D721Med (cell line): ENCODE measurements around the gene DPEP3.
A peak's percentile ranks its signal among the peaks of the same experiment; 100 is the strongest.

Experiments
- DNase-seq: peaks from one replicate; pipeline ENCODE4 v3.0.0; 2011; ENCODE audit warnings: low spot score; ENCODE audit not compliant: insufficient read length
- FAIRE-seq: peaks from 2 replicates; lab custom pipeline; 2011; peaks lifted over from hg19 to GRCh38; lab: Jason Lieb, UNC
- TF ChIP-seq, protein P1 (sequence below): IDR thresholded peaks from 2 replicates; pipeline ENCODE4 v1.5.1; 2012; ENCODE audit warnings: mild to moderate bottlenecking, control low read depth; ENCODE audit not compliant: insufficient read depth; ENCODE audit errors: missing control alignments

Gene DPEP3, protein sequence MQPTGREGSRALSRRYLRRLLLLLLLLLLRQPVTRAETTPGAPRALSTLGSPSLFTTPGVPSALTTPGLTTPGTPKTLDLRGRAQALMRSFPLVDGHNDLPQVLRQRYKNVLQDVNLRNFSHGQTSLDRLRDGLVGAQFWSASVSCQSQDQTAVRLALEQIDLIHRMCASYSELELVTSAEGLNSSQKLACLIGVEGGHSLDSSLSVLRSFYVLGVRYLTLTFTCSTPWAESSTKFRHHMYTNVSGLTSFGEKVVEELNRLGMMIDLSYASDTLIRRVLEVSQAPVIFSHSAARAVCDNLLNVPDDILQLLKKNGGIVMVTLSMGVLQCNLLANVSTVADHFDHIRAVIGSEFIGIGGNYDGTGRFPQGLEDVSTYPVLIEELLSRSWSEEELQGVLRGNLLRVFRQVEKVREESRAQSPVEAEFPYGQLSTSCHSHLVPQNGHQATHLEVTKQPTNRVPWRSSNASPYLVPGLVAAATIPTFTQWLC

DNA sequence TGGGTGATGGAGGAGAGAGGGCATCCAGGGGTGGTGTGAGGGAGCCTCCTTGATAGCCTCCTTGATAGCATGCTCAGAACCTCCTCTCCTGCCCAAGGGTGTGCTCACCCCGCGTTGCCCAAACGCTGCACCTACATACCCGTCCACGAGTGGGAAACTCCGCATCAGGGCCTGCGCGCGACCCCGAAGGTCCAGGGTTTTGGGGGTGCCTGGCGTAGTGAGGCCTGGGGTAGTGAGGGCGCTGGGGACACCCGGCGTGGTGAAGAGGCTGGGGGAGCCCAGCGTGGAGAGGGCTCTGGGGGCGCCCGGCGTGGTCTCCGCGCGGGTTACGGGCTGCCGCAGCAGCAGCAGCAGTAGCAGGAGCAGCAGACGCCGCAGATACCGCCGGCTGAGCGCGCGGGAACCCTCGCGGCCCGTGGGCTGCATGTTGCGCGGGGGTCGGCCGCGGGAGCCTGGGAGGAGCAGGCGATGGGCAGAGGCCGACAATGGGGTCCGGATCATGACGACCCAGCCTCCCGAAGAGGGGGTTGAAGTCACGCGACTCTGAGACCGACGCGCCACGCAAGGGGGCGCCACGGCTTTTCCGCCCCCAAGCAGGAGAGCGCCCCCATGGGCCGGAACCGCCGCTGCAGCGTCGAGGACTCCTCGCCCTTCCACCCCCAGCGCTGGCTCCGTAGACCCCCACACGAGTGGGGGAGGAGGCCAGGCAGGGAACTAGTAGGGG, at the start of gene DPEP3:
DPEP3 (minus strand) TSS at position 545 of the 724 bp plus-strand sequence; CDS start at position 426, 119 bp downstream.
- FAIRE-seq: no peak
- TF ChIP-seq, protein P1, sequence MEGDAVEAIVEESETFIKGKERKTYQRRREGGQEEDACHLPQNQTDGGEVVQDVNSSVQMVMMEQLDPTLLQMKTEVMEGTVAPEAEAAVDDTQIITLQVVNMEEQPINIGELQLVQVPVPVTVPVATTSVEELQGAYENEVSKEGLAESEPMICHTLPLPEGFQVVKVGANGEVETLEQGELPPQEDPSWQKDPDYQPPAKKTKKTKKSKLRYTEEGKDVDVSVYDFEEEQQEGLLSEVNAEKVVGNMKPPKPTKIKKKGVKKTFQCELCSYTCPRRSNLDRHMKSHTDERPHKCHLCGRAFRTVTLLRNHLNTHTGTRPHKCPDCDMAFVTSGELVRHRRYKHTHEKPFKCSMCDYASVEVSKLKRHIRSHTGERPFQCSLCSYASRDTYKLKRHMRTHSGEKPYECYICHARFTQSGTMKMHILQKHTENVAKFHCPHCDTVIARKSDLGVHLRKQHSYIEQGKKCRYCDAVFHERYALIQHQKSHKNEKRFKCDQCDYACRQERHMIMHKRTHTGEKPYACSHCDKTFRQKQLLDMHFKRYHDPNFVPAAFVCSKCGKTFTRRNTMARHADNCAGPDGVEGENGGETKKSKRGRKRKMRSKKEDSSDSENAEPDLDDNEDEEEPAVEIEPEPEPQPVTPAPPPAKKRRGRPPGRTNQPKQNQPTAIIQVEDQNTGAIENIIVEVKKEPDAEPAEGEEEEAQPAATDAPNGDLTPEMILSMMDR: no peak
- DNase-seq: no peak

DNA sequence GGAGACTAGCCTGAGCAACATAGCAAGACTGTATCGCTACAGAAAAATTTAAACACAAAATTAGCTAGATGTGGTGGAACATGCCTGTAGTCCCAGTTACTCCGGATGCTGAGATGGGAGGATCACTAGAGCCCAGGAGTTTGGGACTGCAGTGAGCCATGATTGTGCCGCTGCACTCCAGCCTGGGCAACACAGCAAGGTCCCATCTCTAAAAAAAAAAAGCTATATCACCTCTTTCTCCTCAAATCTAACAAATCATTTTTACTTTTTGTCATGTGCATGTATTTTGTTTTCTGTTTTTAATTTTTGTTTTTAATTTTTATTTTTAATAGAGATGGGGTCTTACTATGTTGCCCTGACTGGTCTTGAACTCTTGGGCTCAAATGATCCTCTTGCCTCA, 48.7 kb upstream of the DPEP3 start:
- DNase-seq (no peak), FAIRE-seq (no peak)
- TF ChIP-seq, protein P1: no peak

DNA sequence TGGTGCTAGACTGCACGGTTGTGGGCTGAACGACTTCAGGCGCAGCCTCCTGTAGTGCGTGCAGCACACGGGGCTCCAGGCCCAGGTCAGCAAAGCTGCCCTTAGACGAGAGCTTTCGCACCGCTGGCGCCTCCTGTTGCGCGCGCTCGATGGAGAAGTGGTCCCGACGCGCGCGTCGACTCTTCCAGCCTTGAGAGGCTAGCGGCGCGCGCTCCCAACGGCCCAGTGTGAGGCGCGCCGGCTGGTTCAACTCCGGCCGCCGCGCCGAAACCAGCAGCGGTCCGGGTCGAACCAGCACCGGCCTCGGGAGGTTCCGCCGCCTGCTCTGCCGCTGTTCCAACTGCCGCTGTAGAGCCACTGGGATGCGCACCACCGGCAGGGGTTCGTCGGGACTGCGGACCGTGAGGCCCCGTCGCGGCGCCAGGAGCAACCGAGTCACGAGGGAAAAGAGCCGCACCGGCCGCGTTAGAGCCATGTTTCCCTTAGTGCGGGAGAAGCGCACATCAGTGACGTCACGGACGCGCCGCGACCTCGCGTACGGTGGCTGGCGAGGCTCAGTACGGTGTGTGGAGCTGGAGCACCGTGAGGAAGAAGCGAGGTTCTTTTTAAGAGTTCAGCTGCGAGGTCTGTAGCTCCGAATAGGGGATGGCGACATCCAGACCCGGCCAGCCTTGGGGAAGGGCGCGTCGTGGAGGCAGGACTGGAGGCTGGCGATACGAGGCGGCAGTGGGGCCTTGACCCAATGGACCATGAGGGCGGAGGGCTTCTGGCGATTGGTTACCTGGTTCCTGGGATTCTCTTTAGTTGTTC, 42.6 kb upstream of the DPEP3 start, which contains the start of the genes DDX28 and DUS2:
DDX28 (minus strand) TSS at position 505 of the 810 bp plus-strand sequence; CDS start at position 475, 30 bp downstream.
DUS2 (plus strand) TSS at position 557 of the 810 bp plus-strand sequence. CDS start 14,740 bp downstream, outside the sequence.
- DNase-seq (peak; percentile 29), FAIRE-seq (no peak)
- TF ChIP-seq, protein P1: no peak

DNA sequence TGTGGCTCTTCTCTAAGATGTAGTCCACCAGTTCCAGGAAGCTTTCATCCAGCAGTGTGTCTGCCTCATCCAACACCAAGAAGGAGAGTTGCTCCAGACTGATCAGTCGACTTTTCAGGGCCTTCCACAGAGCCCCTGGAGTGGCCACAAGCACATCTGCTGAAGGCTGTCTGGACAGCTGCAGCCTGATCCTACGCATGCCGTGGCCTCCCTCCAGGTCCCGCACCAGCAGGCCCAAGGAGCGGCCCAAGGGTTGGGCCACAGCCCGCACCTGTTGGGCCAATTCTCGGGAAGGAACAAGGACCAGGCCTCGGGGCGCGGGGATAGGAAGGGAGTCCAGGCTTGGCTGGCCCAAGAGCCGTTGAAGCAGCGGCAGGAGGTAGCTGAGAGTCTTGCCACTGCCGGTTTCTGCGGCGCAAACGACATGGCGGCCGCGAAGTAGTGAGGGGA, 42.0 kb upstream of the DPEP3 start:
- FAIRE-seq (no peak), DNase-seq (no peak)
- TF ChIP-seq, protein P1: no peak

DNA sequence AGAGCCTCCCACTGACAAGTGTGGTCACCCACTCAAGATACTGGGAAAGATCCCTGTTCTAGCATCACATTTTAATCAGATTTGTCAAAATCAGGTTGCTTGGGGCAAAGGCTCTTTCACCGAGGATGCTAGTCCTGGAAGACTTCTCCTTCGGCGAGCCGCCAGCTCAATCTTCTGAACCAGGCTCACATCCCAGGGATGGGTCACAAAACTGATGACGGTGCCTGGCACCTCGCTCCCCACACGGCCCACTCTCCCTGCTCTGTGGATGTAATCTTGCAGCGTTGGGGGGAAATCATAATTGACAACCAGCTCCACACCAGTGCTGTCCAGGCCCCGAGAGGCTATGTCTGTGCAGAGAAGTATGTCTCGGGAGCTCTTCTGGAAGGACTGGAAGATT, 41.2 kb upstream of the DPEP3 start:
- DNase-seq (no peak), FAIRE-seq (no peak)
- TF ChIP-seq, protein P1: no peak

DNA sequence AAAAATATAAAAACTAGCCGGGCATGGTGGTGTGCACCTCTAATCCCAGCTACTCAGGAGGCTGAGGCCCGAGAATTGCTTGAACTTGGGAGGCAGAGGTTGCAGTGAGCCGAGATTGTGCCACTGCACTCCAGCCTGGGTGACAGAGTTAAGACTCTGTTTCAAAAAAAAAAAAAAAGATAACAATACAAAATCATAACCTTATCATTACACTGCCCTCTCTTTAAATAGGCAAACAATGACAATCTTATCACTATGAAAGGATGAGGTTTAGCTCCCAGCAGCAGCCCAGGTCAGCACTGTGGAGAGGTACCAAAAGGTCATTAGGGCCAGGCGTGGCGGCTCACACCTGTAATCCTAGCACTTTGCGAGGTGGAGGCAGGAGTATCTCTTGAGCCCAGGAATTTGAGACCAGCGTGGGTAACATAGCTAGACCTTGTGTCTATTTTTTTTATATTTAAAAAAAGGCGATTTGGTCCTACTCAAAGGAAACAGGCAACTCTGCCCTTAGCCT, 38.9 kb upstream of the DPEP3 start:
- TF ChIP-seq, protein P1: no peak
- FAIRE-seq (no peak), DNase-seq (no peak)
